Measurements from ENCODE around the gene LHFPL3. TPM values are rescaled to one million over a fixed set of nuclear protein-coding genes. Genes with fewer than 3 reads are reported as not detected.

The LHFPL3 gene
- not detected in 2 replicates for total RNA-seq

GRCh38 chr7:104328296-104328969 lies at the start of gene LHFPL3:
Gene LHFPL3 (plus strand): TSS chr7:104328603.

Other genes starting within 250 kb of the LHFPL3 start
- gene ORC5, start 120.6 kb upstream of the LHFPL3 start, total RNA-seq: 13.0 and 25.9 TPM in 2 replicates